Adrenal gland (tissue), 12 donors: ENCODE results near the gene CAMTA1. TPM values are rescaled to one million over a fixed set of nuclear protein-coding genes. Genes with fewer than 3 reads are reported as not detected.

Source experiments
- DNase-seq, 7 donors: peaks; one replicate each; pipeline ENCODE4 v3.0.0-alpha.2; 2019 to 2020
- H3K27ac ChIP-seq, 5 donors: fragments of 200-600 bp; sonication (generic) in 4 of 5; 1 replicate in 3 of 5; 2 replicates in 2 of 5; pipeline versions ENCODE4 v1.5.1 to v1.8.0; 2016 to 2020; ENCODE audit warnings: mild to moderate bottlenecking in 1 of 5
- H3K27me3 ChIP-seq: fragments of 200-600 bp; 2 replicates; pipeline ENCODE4 v1.8.0; 2021
- H3K36me3 ChIP-seq, 2 donors: fragments of 200-600 bp; replicated peaks in 1 of 2; 1 replicate in 1 of 2; 2 replicates in 1 of 2; pipeline versions ENCODE4 v1.5.1 to v1.8.0; 2018 to 2022
- H3K4me1 ChIP-seq, 2 donors: fragments of 200-600 bp; replicated peaks in 1 of 2; 1 replicate in 1 of 2; 2 replicates in 1 of 2; pipeline versions ENCODE4 v1.5.1 to v1.8.0; 2018 to 2021
- H3K4me3 ChIP-seq, 4 donors: fragments of 200-600 bp; sonication (generic) in 3 of 4; one replicate each; pipeline ENCODE4 v1.5.1; 2016 to 2018
- H3K9me3 ChIP-seq, 3 donors: fragments of 200-600 bp; sonication (generic) in 1 of 3; replicated peaks in 1 of 3; 1 replicate in 2 of 3; 2 replicates in 1 of 3; pipeline versions ENCODE4 v1.5.1 to v1.8.0; 2016 to 2021
- CTCF ChIP-seq, 6 experiments: fragments of 450-650 bp in 4 of 6; fragments of 200-600 bp in 2 of 6; sonication (generic) in 1 of 6; IDR thresholded peaks; 1 replicate in 5 of 6; 2 replicates in 1 of 6; pipeline versions ENCODE4 v1.5.1 to v1.8.0; 2016 to 2021; ENCODE audit warnings: antibody characterized with exemption in 6 of 6, mild to moderate bottlenecking in 2 of 6, moderate library complexity in 1 of 6
- POLR2A ChIP-seq, 2 donors: fragments of 450-650 bp; IDR thresholded peaks; one replicate each; pipeline ENCODE4 v1.6.1; 2017; ENCODE audit warnings: antibody characterized with exemption in 2 of 2, mild to moderate bottlenecking in 2 of 2, moderate library complexity in 1 of 2
- WGBS, 4 donors: extraction: QIAGEN DNeasy Blood & Tissue Kit in 2 of 4; methylation state at CpG; one replicate each; pipeline versions ENCODE4 v1.1.5 to v1.1.7; 2013 to 2017; 5-methylcytosine and 5-hydroxymethylcytosine counted together
- intact Hi-C, 2 donors: fragments of 100-400 bp; cut with DNase I; formaldehyde crosslinking; loops; one replicate each; pipeline versions ENCODE4 v1.14.1 to v1.15.0; 2022 to 2023
- polyA plus RNA-seq, 3 donors: library from polyadenylated mRNA; stranded (reverse); fragments of 200-250 nt in 2 of 3; fragments of 350-450 nt in 1 of 3; fragmentation: Illumina TruSeq in 1 of 3; extraction: RNeasy Lipid Tissue Mini Kit (QIAGEN cat#74804) in 1 of 3; gene quantifications; one replicate each; pipeline ENCODE4 v1.2.3, GENCODE V29; 2013 to 2014
- total RNA-seq, 9 donors: library from RNA; depleted of rRNA in 4 of 9; stranded (reverse); fragments of >200 nt in 4 of 9; fragments of 120-200 nt in 1 of 9; fragmentation: NEBNext Ultra II Directional in 1 of 9; extraction: Animal tissue kit (Norgen Biotek cat#: 25700) in 1 of 9; gene quantifications; one replicate each; pipeline versions ENCODE4 v1.1.0 to v1.2.4, GENCODE V29; 2013 to 2023
- donor health status: healthy with polysubstance abuse.
- donor health status: Bipolar disorder and iron deficiency.
- donor health status: DM: yes; HTN: yes; CAD: no.
- donor health status: DM: no; HTN: no; CAD: no.
- donor health status: DM: no; HTN: no; CAD: no.
- donor health status: DM: yes; HTN: yes; CAD: no.

Gene CAMTA1
- total and polyA plus RNA-seq, 12 donors, result 62.9 to 141 (median 96.9) TPM

GRCh38 chr1:7652061-7652460 lies 866.8 kb downstream of the CAMTA1 start:
- intact Hi-C loops, result no loop called here
- no peak overlapping the region for H3K27ac ChIP-seq
- TF ChIP-seq POLR2A (IDR thresholded peaks at IDR 0.05) (no peak), CTCF (IDR thresholded peaks at IDR 0.05) (no peak)
- no peaks in the 10 kb centered on the region for H3K4me1 ChIP-seq
- DNase-seq, result no peak
- H3K36me3 ChIP-seq, result no peaks in the 10 kb centered on the region
- no peaks in the 10 kb centered on the region for H3K27me3 ChIP-seq
- 48 to 71% (median 64%) methylated on average over 2 to 7 of the region's 7 CpGs for WGBS, 4 donors
- H3K9me3 ChIP-seq, result no peaks in the 10 kb centered on the region
- no peak overlapping the region for H3K4me3 ChIP-seq

- Histone ChIP-seq H3K4me1 (no peaks in the 10 kb centered on the region), H3K9me3 (no peaks in the 10 kb centered on the region), H3K36me3 (no peaks in the 10 kb centered on the region), H3K4me3 (no peak overlapping the region), H3K27ac (no peak overlapping the region), H3K27me3 (no peaks in the 10 kb centered on the region)
- DNase-seq, result no peak
- 75 to 83% (median 78%) methylated on average over 10 to 12 of the region's 12 CpGs for WGBS, 4 donors
- intact Hi-C loops, result no loop called here
- TF ChIP-seq POLR2A (IDR thresholded peaks at IDR 0.05), result no peak
- TF ChIP-seq CTCF (IDR thresholded peaks at IDR 0.05), result no peak
Observed at GRCh38 chr1:7652515-7653098, 867.4 kb downstream of the CAMTA1 start.

- DNase-seq, result no peak
- WGBS, 4 donors, result 77 to 88% (median 84%) methylated on average over 1 of the region's 1 CpG
Observed at GRCh38 chr1:7654725-7655124, 869.5 kb downstream of the CAMTA1 start.

GRCh38 chr1:7655354-7655753 lies 870.1 kb downstream of the CAMTA1 start:
- H3K36me3 ChIP-seq, result no peaks in the 10 kb centered on the region
- intact Hi-C loops, result no loop called here
- no peak for DNase-seq
- no peaks in the 10 kb centered on the region for H3K9me3 ChIP-seq
- no peak for TF ChIP-seq POLR2A (IDR thresholded peaks at IDR 0.05)
- TF ChIP-seq CTCF (IDR thresholded peaks at IDR 0.05), result no peak
- no peaks in the 10 kb centered on the region for H3K27me3 ChIP-seq
- WGBS, 4 donors, result 86 to 97% (median 96%) methylated on average over 2 of the region's 2 CpGs
- H3K4me1 ChIP-seq, result no peaks in the 10 kb centered on the region
- H3K4me3 ChIP-seq, result no peak overlapping the region
- H3K27ac ChIP-seq, result no peak overlapping the region

More at GRCh38 chr1:7654725-7655124, 869.5 kb downstream of the CAMTA1 start:
- Histone ChIP-seq H3K4me3 (no peak overlapping the region), H3K36me3 (no peaks in the 10 kb centered on the region), H3K27ac (no peak overlapping the region), H3K27me3 (no peaks in the 10 kb centered on the region), H3K4me1 (no peaks in the 10 kb centered on the region), H3K9me3 (no peaks in the 10 kb centered on the region)
- intact Hi-C loops, result no loop called here
- TF ChIP-seq CTCF (IDR thresholded peaks at IDR 0.05) (no peak), POLR2A (IDR thresholded peaks at IDR 0.05) (no peak)
